Measurements from ENCODE around the gene SLC39A11.
A peak's percentile ranks its signal among the peaks of the same experiment; 100 is the strongest.
"Not testable (repeated sequence)": the region's sequence is repeated elsewhere in the genome, so short reads cannot be mapped to it uniquely, and the experiment has no call there.

SLC39A11 gene

GRCh38 chr17:73107191-73107590 is 14.7 kb upstream of the SLC39A11 start:
- DNase-seq (ENCODE audit: low read depth, low spot score) = no peak

DNA sequence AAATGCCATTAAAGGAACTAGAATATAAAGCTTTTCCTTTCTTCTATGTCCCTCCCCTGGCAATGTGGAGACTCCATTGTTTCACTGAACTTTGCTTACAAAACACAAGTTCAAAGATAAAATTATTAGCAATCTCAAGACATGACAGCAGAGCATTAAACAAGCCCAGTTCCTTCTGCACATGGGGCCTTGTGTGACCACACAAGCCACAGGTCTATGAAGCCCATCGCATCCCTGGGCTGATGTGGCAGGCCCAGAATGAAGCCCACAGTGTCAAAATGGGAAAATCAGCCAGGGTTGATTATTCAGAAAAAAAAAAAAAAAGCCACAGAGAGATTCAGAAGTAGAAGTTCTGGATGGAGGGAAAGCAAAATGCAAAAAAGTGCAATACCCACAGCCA is 12.9 kb upstream of the SLC39A11 start:
- no peak for DNase-seq (ENCODE audit: low read depth, low spot score)

GRCh38 chr17:73104450-73104849 is 12.0 kb upstream of the SLC39A11 start:
- no peak for DNase-seq (ENCODE audit: low read depth, low spot score)

DNA sequence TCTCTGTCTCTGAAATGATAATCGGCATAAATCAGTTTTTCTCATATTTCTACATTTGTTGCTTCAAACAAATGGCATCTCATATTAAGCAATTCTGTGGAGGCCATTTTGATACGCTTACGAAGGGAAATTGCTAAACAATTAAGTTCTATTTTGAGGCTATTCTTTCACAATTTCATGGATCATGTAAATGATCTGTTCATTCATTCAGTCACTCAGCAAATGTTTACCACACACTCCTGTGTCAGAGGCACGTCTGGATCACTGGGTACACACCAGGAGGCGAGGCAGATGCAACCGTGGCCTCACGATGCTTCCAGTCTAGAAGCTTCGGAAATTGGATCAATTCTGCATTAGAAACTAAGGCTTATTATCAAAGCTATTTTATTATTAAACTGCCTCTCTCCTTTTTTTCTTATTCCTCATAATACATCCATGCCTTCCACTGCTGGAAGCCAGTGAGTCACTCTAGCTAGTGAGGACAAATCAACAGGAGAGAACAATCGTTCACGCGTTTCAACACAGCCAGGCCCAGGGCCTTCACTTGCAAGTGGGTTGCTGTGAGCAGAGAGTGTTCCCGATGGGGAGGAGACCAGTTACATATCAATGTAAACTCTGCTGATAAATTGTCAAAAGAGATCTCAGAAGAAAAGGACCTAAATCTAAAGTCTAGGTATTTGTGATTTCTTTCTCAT is 11.3 kb upstream of the SLC39A11 start:
- DNase-seq (ENCODE audit: low read depth, low spot score) = peak; percentile 83

DNA sequence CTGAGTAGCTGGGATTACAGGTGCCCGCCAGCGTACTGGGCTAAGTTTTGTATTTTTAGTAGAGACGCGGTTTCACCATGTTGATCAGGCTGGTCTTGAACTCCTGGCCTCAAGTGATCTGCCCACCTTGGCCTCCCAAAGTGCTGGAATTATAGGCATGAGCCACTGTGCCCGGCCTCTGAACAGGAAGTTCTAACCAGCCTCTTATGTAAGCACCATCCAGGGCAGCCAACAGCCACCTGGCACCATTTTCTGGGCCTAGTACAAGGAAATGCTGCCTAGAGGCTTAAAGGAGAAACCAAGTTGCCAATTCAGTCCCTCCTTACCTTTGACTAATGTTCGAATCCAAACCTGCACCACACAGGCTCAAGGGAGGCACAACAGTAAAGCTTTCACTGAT is 8.5 kb upstream of the SLC39A11 start:
- no peak for DNase-seq (ENCODE audit: low read depth, low spot score)

DNA sequence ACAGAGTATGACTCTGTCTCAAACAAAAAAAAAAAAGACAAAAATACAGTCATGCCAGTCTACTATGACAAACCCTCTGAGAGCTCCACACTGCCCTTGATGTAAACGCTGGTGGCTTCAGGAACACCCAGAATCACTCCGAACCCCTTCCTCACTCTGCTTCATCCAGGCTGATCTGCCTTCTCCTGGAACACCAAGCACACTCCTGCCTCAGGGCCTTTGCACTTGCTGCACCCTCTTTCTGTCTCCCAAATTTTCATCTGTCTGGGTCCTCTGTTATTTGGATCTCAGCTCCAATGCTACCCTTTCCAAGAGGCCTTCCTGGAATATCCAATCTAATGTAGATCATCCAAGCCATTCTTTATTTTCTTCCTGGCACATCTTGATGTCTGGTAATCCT is 7.9 kb upstream of the SLC39A11 start:
- no peak for DNase-seq (ENCODE audit: low read depth, low spot score)

GRCh38 chr17:73099511-73099910 is 7.0 kb upstream of the SLC39A11 start:
- DNase-seq (ENCODE audit: low read depth, low spot score) = no peak

DNA sequence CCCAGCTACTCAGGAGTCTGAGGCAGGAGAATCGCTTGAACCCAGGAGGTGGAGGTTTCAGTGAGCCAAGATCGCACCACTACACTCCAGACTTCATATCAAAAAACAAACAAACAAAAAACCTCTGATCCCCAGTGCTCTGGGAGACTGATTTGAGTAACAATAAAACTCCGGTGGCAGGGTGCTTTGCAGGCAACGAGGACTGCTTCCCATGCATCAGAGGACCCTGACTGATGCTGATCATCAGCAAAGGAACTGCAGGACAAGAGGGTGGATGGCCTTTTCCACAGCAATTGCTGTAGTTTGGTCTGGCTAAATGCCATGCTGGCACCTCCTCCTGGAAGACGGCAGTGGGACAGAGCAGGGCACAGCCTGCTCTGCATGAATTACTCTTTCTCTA is 6.4 kb upstream of the SLC39A11 start:
- no peak for DNase-seq (ENCODE audit: low read depth, low spot score)

DNA sequence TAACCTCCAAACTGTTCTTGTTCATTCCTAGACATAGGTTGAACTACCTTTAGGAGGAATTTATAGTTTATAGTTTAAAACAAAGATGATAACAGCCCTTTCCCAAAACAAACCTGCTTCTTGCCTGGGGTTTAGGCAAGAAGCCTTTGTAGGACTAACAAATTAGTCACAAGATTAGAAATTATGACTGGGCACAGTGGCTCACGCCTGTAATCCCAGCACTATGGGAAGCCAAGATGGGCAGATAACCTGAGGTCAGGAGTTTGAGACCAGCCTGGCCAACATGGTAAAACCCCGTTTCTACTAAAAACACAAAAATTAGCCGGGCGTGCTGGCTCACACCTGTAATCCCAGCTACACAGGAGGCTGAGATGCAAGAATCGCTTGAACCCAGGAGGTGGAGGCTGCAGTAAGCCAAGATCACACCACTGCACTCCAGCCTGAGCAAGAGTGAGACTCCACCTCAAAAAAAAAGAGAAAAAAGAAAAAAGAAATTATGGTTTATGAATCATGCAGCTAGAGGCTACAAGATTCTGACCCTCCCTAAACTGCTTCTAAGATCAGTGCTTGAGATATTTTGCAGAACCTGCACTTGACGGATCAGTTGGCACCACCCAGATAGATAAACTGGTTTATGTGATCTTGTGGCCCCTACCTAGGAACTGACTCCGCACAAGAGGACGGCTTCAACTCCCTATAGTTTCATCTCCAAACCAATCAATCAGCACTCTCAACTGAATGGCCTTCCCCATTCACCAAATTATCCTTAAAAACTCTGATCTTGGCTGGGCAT is 5.7 kb upstream of the SLC39A11 start:
- DNase-seq (ENCODE audit: low read depth, low spot score) = not testable (repeated sequence)

- DNase-seq (ENCODE audit: low read depth, low spot score) = no peak
Measured at GRCh38 chr17:73096866-73097265, 4.4 kb upstream of the SLC39A11 start.

DNA sequence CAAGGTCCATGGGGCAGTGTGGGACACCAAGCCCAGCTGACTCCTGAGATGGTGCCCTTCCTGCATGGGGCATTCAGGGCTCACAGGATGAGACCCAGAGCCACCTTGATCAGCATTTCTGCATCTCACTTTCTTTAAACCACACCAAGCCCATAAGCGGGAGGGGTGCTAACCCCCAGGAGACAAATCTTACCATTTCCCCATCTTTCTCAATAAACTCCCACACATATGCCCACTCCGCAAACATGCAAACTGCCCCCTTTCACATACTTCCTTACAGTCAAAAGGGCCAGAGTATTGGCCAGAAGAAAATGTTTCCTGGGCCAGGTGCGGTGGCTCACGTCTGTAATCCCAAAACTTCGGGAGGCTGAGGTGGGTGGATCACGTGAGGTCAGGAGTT is 3.7 kb upstream of the SLC39A11 start:
- DNase-seq (ENCODE audit: low read depth, low spot score) = no peak

GRCh38 chr17:73093286-73093685 is 798 bp upstream of the SLC39A11 start:
- no peak for DNase-seq (ENCODE audit: low read depth, low spot score)

GRCh38 chr17:73091770-73092522 is 542 bp downstream of the SLC39A11 start:
- no peak for DNase-seq (ENCODE audit: low read depth, low spot score)

DNA sequence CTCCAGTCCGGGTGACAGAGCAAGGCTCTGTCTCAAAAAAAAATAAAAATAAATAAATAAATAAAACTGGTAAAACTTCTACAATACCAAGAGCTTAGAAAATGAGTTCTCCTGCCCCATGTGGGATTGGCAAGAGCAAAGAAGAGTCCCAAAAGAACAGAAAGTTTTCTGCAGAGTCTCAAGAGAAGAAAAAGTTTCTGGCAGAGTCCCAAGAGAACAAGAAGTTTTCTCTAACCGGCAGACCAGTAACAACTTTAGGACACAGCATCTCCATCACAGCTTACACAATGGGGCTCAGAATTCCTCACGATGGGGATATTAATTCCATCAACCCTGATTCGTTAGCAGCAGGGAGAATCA is 1.1 kb downstream of the SLC39A11 start:
- DNase-seq (ENCODE audit: low read depth, low spot score) = no peak

GRCh38 chr17:73090396-73091202 is 1.9 kb downstream of the SLC39A11 start:
- no peak for DNase-seq (ENCODE audit: low read depth, low spot score)

GRCh38 chr17:73089322-73090317 is 2.9 kb downstream of the SLC39A11 start:
- DNase-seq (ENCODE audit: low read depth, low spot score) = no peak

DNA sequence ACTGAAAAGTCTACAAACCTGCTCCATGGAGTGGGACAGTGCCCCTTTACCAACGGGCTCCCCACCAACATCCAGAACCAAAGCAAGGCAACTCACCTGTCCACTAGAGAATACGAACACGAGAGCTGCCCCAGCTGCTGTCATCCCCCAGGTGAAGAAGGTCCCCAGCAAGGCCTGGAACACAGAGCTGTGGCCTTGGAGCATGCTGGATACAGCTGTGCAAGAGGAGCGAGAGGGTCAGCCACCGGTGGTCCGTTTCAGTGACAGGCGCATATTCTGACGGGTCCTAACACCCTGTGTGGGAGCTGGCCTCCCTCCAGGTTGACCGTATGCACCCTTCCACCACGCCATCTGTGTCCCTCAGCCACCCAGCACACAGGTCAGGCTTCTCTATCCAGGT is 3.9 kb downstream of the SLC39A11 start:
- no peak for DNase-seq (ENCODE audit: low read depth, low spot score)

- DNase-seq (ENCODE audit: low read depth, low spot score) = no peak
Measured at GRCh38 chr17:73083432-73083831, 9.1 kb downstream of the SLC39A11 start.

GRCh38 chr17:73074566-73074965 is 17.9 kb downstream of the SLC39A11 start:
- DNase-seq (ENCODE audit: low read depth, low spot score) = no peak

DNA sequence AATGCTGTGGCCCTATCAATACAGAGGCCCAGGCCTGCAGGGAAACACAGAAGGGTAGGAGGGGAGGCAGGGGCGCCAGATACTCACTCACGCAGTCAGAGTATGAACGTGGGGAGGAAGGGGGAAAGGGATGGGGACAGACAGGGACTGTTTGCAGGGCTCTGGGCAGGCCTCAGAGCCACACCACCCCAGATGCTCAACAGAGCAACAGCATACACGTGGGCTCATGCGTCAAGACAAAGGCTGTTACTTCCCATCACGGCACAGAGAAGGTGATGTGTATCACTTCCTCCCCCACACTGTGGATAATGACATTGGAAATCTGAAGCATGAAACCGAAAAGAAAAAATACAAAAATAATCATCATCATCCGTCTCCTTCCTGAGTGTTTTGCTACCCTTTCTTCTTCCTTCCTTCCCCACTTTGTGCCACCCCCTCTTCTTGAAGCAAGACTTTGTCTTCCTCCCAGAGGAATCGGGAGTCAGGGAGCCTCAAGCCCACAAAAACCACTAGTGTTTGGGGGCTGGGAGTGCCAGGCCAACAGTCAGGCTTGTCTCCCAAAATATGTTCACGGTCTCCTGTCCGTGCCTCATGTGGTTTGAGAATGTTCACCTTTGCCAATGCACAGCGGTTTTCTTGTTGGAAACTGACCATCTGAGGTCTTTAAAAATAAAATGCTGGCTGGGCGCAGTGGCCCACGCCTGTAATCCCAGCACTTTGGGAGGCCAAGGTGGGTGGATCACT is 20.1 kb downstream of the SLC39A11 start:
- DNase-seq (ENCODE audit: low read depth, low spot score) = no peak
